ENCODE results near the gene JAZF1. TPM values are rescaled to one million over a fixed set of nuclear protein-coding genes. Genes with fewer than 3 reads are reported as not detected.
A peak's percentile ranks its signal among the peaks of the same experiment; 100 is the strongest.

JAZF1 gene
- total and polyA plus RNA-seq, 7 donors = 2.3 to 10.6 (median 5.3) TPM

DNA sequence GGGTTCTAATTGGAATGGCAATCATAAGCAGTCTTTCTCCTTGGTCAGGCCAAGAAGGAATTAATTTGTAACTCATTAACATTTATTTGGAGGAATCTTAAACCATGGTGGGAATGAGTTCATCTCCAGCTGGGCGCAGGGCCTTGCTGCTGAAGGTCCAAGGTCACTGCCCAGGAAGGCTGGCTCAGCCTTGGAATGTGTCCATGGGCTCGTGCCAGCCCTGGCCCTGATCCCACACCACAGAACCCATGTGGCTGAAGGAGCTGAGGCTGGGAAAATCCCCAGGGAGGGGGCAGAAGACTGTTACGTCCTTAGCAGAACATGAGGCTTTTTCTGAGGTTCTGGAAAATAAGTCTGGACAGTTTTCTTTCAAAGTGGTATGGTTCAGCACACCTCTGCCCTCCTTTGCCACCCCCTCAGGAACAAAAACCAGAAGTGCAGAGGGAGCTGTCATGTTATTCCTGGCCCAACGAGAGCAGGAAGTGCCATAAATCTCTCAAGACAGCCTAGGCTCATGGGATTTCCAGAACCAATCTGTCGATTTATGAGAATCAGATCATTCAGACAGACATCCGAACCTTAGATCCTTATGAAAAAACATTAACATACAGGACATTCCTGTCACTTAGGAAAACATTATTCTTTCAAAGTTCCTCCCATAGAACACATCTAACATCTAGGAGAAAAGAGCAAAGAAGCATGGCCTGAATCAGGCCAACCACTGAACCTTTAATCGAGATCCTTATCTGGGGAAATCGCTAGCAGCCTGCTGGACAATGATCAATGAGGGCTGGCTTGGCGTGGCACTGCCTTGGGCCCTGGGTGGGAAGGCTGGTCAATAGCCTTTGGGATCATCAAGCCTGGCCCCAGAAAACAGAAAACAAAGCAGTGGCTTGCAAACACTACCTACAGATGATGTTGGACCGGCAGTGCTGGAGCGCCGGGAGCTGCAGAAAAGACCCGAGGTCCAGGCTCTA is 306.3 kb downstream of the JAZF1 start:
- DNase-seq (peak; percentile 54 to 62), ATAC-seq (peak; percentile 42 to 84 (median 64))
- Histone ChIP-seq H3K9me3 (no peaks in the 10 kb centered on the region), H3K4me3 (no peak overlapping the region), H3K27me3 (ENCODE audit: insufficient read depth in 3 of 3, low read length in 2 of 3) (no peaks in the 10 kb centered on the region), H3K36me3 (ENCODE audit: insufficient read depth in 1 of 2, low read depth in 1 of 2) (no peaks in the 10 kb centered on the region), H3K27ac (no peak overlapping the region), H3K4me1 (peaks cover 11% of the 10 kb centered on the region)
- WGBS, 3 donors = 59 to 69% (median 61%) methylated on average over 13 of the region's 13 CpGs
- intact Hi-C loops (cut with DNase I) = no loop called here
- TF ChIP-seq, protein P1, sequence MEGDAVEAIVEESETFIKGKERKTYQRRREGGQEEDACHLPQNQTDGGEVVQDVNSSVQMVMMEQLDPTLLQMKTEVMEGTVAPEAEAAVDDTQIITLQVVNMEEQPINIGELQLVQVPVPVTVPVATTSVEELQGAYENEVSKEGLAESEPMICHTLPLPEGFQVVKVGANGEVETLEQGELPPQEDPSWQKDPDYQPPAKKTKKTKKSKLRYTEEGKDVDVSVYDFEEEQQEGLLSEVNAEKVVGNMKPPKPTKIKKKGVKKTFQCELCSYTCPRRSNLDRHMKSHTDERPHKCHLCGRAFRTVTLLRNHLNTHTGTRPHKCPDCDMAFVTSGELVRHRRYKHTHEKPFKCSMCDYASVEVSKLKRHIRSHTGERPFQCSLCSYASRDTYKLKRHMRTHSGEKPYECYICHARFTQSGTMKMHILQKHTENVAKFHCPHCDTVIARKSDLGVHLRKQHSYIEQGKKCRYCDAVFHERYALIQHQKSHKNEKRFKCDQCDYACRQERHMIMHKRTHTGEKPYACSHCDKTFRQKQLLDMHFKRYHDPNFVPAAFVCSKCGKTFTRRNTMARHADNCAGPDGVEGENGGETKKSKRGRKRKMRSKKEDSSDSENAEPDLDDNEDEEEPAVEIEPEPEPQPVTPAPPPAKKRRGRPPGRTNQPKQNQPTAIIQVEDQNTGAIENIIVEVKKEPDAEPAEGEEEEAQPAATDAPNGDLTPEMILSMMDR (IDR thresholded peaks at IDR 0.05) = no peak

DNA sequence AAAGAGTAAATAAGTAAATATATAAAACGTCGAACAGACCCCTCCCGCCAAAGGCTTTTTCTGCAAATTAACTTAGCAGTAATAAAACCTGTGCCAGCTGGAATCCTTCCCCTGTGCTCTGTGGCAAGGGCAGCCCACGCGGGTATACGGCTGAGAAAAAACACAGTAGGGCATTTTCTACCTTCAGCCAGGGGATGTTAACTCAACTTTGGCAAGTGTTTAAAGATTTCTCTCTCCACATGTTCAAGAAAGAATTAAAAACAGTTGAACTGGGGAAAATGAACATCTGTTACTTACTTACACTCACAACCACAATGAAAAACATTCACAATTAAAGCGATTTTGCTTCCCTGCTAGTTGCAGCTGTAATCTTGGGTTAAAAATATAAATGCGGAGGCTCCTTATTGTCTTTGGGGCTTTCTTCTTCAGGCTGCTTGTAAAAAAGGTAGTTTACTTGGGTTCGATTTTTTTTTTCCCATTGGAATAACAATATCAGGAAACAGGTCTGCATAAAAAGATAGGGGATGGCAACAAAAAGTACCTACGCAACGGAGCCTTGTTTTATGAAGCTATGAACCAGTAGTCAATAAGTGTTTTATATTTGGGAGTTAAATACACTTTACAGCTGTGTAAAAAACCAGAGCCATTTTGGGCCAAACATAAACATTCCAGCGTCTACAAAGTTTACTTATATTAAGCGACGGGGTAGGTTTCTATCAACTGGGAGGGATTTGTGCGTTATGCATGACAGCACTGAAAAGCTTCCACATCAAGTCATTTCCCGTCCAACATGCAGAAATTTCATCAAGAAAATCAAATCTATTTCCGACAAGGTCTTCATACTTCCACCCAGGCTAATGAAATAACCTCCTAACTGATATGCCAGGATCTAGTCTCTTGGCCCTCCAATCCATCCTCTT is 308.0 kb downstream of the JAZF1 start:
- Histone ChIP-seq H3K27me3 (ENCODE audit: insufficient read depth in 3 of 3, low read length in 2 of 3) (no peaks in the 10 kb centered on the region), H3K36me3 (ENCODE audit: insufficient read depth in 1 of 2, low read depth in 1 of 2) (no peaks in the 10 kb centered on the region), H3K27ac (no peak overlapping the region), H3K9me3 (no peaks in the 10 kb centered on the region), H3K4me1 (peaks cover 11% of the 10 kb centered on the region), H3K4me3 (no peak overlapping the region)
- TF ChIP-seq, protein P1 (IDR thresholded peaks at IDR 0.05) = no peak
- intact Hi-C loops (cut with DNase I) = no loop called here
- WGBS, 3 donors = 52 to 60% (median 56%) methylated on average over 17 of the region's 17 CpGs
- DNase-seq (no peak), ATAC-seq (no peak)

DNA sequence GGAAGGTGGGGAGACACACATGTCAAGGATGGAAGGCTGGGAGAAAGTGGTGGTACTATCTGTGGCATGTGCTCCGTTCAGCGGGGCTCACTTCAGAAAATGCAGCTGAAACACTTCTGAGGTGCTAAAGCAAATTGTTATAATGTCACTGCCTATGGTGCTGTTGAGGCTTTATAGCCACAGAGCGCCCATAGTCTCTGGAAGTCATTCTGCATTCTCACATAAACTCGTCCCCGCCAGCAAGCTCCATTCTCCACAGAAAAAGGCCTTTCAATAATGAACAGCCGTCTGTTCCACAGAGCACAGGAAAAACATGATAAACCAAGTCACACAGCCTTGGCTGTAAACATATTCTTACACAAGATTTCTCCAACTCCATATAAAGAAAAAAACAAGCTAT is 308.7 kb downstream of the JAZF1 start:
- DNase-seq = no peak
- 71 to 81% (median 78%) methylated on average over 6 of the region's 6 CpGs for WGBS, 3 donors

DNA sequence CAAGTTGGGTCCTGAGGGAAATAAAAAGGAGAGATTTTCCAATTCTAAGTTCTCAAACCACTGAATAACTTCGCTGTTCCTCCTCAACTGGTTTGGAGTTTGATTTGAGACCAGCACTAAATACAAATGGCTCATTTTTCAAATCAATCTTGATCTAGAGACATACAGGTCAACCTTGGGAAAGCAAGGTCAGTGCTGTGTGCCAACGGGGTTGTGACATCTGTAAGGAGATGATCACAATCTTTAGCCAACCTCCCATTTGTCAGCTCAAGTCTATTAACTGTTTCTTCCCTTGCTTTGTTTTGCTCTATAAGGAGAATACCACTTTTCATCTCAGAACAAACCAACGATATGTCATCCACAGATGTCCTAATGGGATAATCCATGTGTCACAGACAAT is 309.5 kb downstream of the JAZF1 start:
- Histone ChIP-seq H3K4me1 (peaks cover 11% of the 10 kb centered on the region), H3K4me3 (no peak overlapping the region), H3K27ac (no peak overlapping the region), H3K36me3 (ENCODE audit: insufficient read depth in 1 of 2, low read depth in 1 of 2) (no peaks in the 10 kb centered on the region), H3K27me3 (ENCODE audit: insufficient read depth in 3 of 3, low read length in 2 of 3) (no peaks in the 10 kb centered on the region), H3K9me3 (no peaks in the 10 kb centered on the region)
- intact Hi-C loops (cut with DNase I) = no loop called here
- no peak for DNase-seq
- WGBS, 3 donors = 73 to 81% (median 75%) methylated on average over 3 of the region's 3 CpGs
- TF ChIP-seq, protein P1 (IDR thresholded peaks at IDR 0.05) = no peak
- no peak for ATAC-seq

More for the DNA sequence above, 308.7 kb downstream of the JAZF1 start:
- Histone ChIP-seq H3K27ac (no peak overlapping the region), H3K4me3 (no peak overlapping the region), H3K4me1 (peaks cover 11% of the 10 kb centered on the region), H3K36me3 (ENCODE audit: insufficient read depth in 1 of 2, low read depth in 1 of 2) (no peaks in the 10 kb centered on the region), H3K9me3 (no peaks in the 10 kb centered on the region), H3K27me3 (ENCODE audit: insufficient read depth in 3 of 3, low read length in 2 of 3) (no peaks in the 10 kb centered on the region)
- ATAC-seq = no peak
- intact Hi-C loops (cut with DNase I) = no loop called here
- TF ChIP-seq, protein P1 (IDR thresholded peaks at IDR 0.05) = no peak

All from psoas muscle (tissue), 8 donors.